Neuron (in vitro differentiated cells): ENCODE results near the gene KIAA1671.

ENCODE experiments used
- H2AFZ ChIP-seq: one replicate; pipeline ENCODE4 v1.6.1; 2013; ENCODE audit warnings: low read depth, mild to moderate bottlenecking, inconsistent platforms, low read length, moderate library complexity
- H3K27me3 ChIP-seq: one replicate; pipeline ENCODE4 v1.6.1; 2013; ENCODE audit warnings: low read length; ENCODE audit not compliant: insufficient read depth
- H3K36me3 ChIP-seq: one replicate; pipeline ENCODE4 v1.6.1; 2013; ENCODE audit warnings: low read length; ENCODE audit not compliant: insufficient read depth
- H3K4me1 ChIP-seq: one replicate; pipeline ENCODE4 v1.6.1; 2013; ENCODE audit warnings: low read length; ENCODE audit not compliant: insufficient read depth
- H3K4me3 ChIP-seq: 2 replicates; pipeline ENCODE4 v1.5.1; 2013; ENCODE audit warnings: mild to moderate bottlenecking, low read length, moderate library complexity
- H3K9me3 ChIP-seq: one replicate; pipeline ENCODE4 v1.6.1; 2013; ENCODE audit warnings: low read length

Gene KIAA1671

GRCh38 chr22:25166266-25167040, 213.9 kb downstream of the KIAA1671 start:
- Histone ChIP-seq H2AFZ (no peak overlapping the region), H3K27me3 (no peaks in the 10 kb centered on the region), H3K4me3 (no peak overlapping the region), H3K36me3 (no peaks in the 10 kb centered on the region), H3K9me3 (no peaks in the 10 kb centered on the region), H3K4me1 (no peaks in the 10 kb centered on the region)

GRCh38 chr22:25167082-25167481, 214.6 kb downstream of the KIAA1671 start:
- H3K4me3 ChIP-seq = no peak overlapping the region
- no peaks in the 10 kb centered on the region for H3K4me1 ChIP-seq

GRCh38 chr22:25167834-25168601, 215.5 kb downstream of the KIAA1671 start:
- Histone ChIP-seq H3K27me3 (no peaks in the 10 kb centered on the region), H3K9me3 (no peaks in the 10 kb centered on the region), H3K4me1 (no peaks in the 10 kb centered on the region), H2AFZ (no peak overlapping the region), H3K36me3 (no peaks in the 10 kb centered on the region), H3K4me3 (no peak overlapping the region)

More at GRCh38 chr22:25167082-25167481, 214.6 kb downstream of the KIAA1671 start:
- no peaks in the 10 kb centered on the region for H3K9me3 ChIP-seq
- no peaks in the 10 kb centered on the region for H3K36me3 ChIP-seq
- no peaks in the 10 kb centered on the region for H3K27me3 ChIP-seq
- H2AFZ ChIP-seq = no peak overlapping the region

- H3K36me3 ChIP-seq = peaks cover 3% of the 10 kb centered on the region
- no peak overlapping the region for H2AFZ ChIP-seq
- H3K4me3 ChIP-seq = no peak overlapping the region
- H3K27me3 ChIP-seq = no peaks in the 10 kb centered on the region
- H3K9me3 ChIP-seq = no peaks in the 10 kb centered on the region
- no peaks in the 10 kb centered on the region for H3K4me1 ChIP-seq
Measured at GRCh38 chr22:25169278-25170031, 216.9 kb downstream of the KIAA1671 start.

GRCh38 chr22:25170426-25170980, 218.0 kb downstream of the KIAA1671 start:
- Histone ChIP-seq H3K4me3 (no peak overlapping the region), H3K36me3 (peaks cover 8% of the 10 kb centered on the region), H3K9me3 (no peaks in the 10 kb centered on the region), H3K4me1 (no peaks in the 10 kb centered on the region), H3K27me3 (no peaks in the 10 kb centered on the region), H2AFZ (no peak overlapping the region)

- H3K36me3 ChIP-seq = peaks cover 16% of the 10 kb centered on the region
Measured at GRCh38 chr22:25172153-25172552, 219.6 kb downstream of the KIAA1671 start.

GRCh38 chr22:25174156-25174887, 221.8 kb downstream of the KIAA1671 start:
- H3K4me1 ChIP-seq = no peaks in the 10 kb centered on the region
- no peak overlapping the region for H2AFZ ChIP-seq
- H3K36me3 ChIP-seq = peaks cover 16% of the 10 kb centered on the region
- H3K27me3 ChIP-seq = no peaks in the 10 kb centered on the region
- H3K9me3 ChIP-seq = no peaks in the 10 kb centered on the region
- no peak overlapping the region for H3K4me3 ChIP-seq

More at GRCh38 chr22:25172153-25172552, 219.6 kb downstream of the KIAA1671 start:
- Histone ChIP-seq H3K9me3 (no peaks in the 10 kb centered on the region), H3K4me3 (no peak overlapping the region), H3K27me3 (no peaks in the 10 kb centered on the region), H3K4me1 (no peaks in the 10 kb centered on the region), H2AFZ (no peak overlapping the region)

GRCh38 chr22:25174888-25175411, 222.4 kb downstream of the KIAA1671 start:
- Histone ChIP-seq H3K4me1 (no peaks in the 10 kb centered on the region), H3K9me3 (peaks cover 3% of the 10 kb centered on the region), H3K27me3 (no peaks in the 10 kb centered on the region), H2AFZ (no peak overlapping the region), H3K36me3 (peaks cover 19% of the 10 kb centered on the region), H3K4me3 (no peak overlapping the region)

GRCh38 chr22:25176175-25176574, 223.7 kb downstream of the KIAA1671 start:
- H3K9me3 ChIP-seq = peaks cover 4% of the 10 kb centered on the region
- no peak overlapping the region for H3K4me3 ChIP-seq
- no peaks in the 10 kb centered on the region for H3K4me1 ChIP-seq
- no peaks in the 10 kb centered on the region for H3K27me3 ChIP-seq
- peaks cover 21% of the 10 kb centered on the region for H3K36me3 ChIP-seq
- no peak overlapping the region for H2AFZ ChIP-seq

- Histone ChIP-seq H3K4me3 (no peak overlapping the region), H3K36me3 (peaks cover 21% of the 10 kb centered on the region), H2AFZ (no peak overlapping the region), H3K27me3 (no peaks in the 10 kb centered on the region), H3K4me1 (no peaks in the 10 kb centered on the region), H3K9me3 (peaks cover 4% of the 10 kb centered on the region)
Measured at GRCh38 chr22:25176799-25177198, 224.3 kb downstream of the KIAA1671 start.

- no peaks in the 10 kb centered on the region for H3K27me3 ChIP-seq
- peaks cover 4% of the 10 kb centered on the region for H3K9me3 ChIP-seq
- peaks cover 21% of the 10 kb centered on the region for H3K36me3 ChIP-seq
- no peak overlapping the region for H2AFZ ChIP-seq
- no peak overlapping the region for H3K4me3 ChIP-seq
- H3K4me1 ChIP-seq = no peaks in the 10 kb centered on the region
Measured at GRCh38 chr22:25177226-25177625, 224.7 kb downstream of the KIAA1671 start.

- Histone ChIP-seq H3K4me3 (no peak overlapping the region), H3K36me3 (peaks cover 21% of the 10 kb centered on the region), H3K4me1 (no peaks in the 10 kb centered on the region), H2AFZ (no peak overlapping the region), H3K27me3 (no peaks in the 10 kb centered on the region), H3K9me3 (peaks cover 4% of the 10 kb centered on the region)
Measured at GRCh38 chr22:25177895-25178294, 225.4 kb downstream of the KIAA1671 start.
